ENCODE results near the gene DLG2.
A peak's percentile ranks its signal among the peaks of the same experiment; 100 is the strongest.
"Not testable (repeated sequence)": the region's sequence is repeated elsewhere in the genome, so short reads cannot be mapped to it uniquely, and the experiment has no call there.

The DLG2 gene

GRCh38 chr11:83744620-83745192 lies 1882.4 kb downstream of the DLG2 start:
- Histone ChIP-seq H3K9me3 (ENCODE audit: low read length) (0 out of 2 replicates have a peak, but pooled peaks cover 3% of the 10 kb centered on the region), H4K20me1 (ENCODE audit: insufficient read depth, low read length) (no peaks in the 10 kb centered on the region), H3K4me1 (ENCODE audit: insufficient read depth, low read length, severe bottlenecking) (no peaks in the 10 kb centered on the region), H3K4me3 (ENCODE audit: low read depth, low read length, poor library complexity, severe bottlenecking) (no peak overlapping the region), H3K79me2 (ENCODE audit: insufficient read depth, low read length) (no peaks in the 10 kb centered on the region), H3K27ac (ENCODE audit: low read depth, low read length, poor library complexity, severe bottlenecking) (no peak overlapping the region), H3K9me2 (ENCODE audit: low read depth, low read length) (no peaks in the 10 kb centered on the region), H3K27me3 (ENCODE audit: insufficient read depth, low read length) (no peaks in the 10 kb centered on the region), H2AFZ (ENCODE audit: low read length) (no peak overlapping the region), H3F3A (ENCODE audit: insufficient read depth, low read length) (no peaks in the 10 kb centered on the region), H3K4me2 (ENCODE audit: low read length) (no peak overlapping the region), H3K36me3 (ENCODE audit: insufficient read depth, low read length) (no peaks in the 10 kb centered on the region), H3K9ac (ENCODE audit: low read length) (no peak overlapping the region)
- TF ChIP-seq EZH2 (IDR thresholded peaks at IDR 0.05; ENCODE audit: borderline replicate concordance, low read length), result no peak
- TF ChIP-seq, protein P1, sequence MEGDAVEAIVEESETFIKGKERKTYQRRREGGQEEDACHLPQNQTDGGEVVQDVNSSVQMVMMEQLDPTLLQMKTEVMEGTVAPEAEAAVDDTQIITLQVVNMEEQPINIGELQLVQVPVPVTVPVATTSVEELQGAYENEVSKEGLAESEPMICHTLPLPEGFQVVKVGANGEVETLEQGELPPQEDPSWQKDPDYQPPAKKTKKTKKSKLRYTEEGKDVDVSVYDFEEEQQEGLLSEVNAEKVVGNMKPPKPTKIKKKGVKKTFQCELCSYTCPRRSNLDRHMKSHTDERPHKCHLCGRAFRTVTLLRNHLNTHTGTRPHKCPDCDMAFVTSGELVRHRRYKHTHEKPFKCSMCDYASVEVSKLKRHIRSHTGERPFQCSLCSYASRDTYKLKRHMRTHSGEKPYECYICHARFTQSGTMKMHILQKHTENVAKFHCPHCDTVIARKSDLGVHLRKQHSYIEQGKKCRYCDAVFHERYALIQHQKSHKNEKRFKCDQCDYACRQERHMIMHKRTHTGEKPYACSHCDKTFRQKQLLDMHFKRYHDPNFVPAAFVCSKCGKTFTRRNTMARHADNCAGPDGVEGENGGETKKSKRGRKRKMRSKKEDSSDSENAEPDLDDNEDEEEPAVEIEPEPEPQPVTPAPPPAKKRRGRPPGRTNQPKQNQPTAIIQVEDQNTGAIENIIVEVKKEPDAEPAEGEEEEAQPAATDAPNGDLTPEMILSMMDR (IDR thresholded peaks at IDR 0.05; ENCODE audit: low read length), result no peak

DNA sequence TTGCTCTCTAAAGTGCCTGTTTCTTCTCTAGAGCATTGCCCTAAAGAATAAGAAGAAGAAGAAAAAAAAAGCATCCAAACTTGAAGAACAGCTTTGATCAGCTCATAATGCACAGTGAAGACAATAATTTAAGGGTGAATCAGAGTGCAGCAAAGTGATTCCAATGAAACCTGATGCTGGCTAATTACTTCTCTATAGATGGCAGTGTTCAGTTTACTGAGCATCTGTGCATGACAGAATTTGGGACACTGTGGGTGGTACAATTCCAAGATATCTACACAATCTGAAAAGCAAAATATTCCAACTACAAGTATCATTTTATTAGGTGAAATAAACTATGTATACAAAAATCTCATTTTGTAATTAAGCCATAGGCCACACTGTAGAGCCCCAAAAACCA lies 1890.5 kb downstream of the DLG2 start:
- Histone ChIP-seq H4K20me1 (ENCODE audit: insufficient read depth, low read length) (no peaks in the 10 kb centered on the region), H3K4me1 (ENCODE audit: insufficient read depth, low read length, severe bottlenecking) (no peaks in the 10 kb centered on the region), H3K9me2 (ENCODE audit: low read depth, low read length) (no peaks in the 10 kb centered on the region), H3K27ac (ENCODE audit: low read depth, low read length, poor library complexity, severe bottlenecking) (no peak overlapping the region), H3K27me3 (ENCODE audit: insufficient read depth, low read length) (no peaks in the 10 kb centered on the region), H3K4me3 (ENCODE audit: low read depth, low read length, poor library complexity, severe bottlenecking) (no peak overlapping the region), H3K4me2 (ENCODE audit: low read length) (no peak overlapping the region), H3K79me2 (ENCODE audit: insufficient read depth, low read length) (no peaks in the 10 kb centered on the region), H3F3A (ENCODE audit: insufficient read depth, low read length) (no peaks in the 10 kb centered on the region), H3K9me3 (ENCODE audit: low read length) (no peaks in the 10 kb centered on the region), H2AFZ (ENCODE audit: low read length) (no peak overlapping the region), H3K9ac (ENCODE audit: low read length) (no peak overlapping the region), H3K36me3 (ENCODE audit: insufficient read depth, low read length) (no peaks in the 10 kb centered on the region)
- TF ChIP-seq EZH2 (IDR thresholded peaks at IDR 0.05; ENCODE audit: borderline replicate concordance, low read length), result no peak
- TF ChIP-seq, protein P1 (IDR thresholded peaks at IDR 0.05; ENCODE audit: low read length), result peak; percentile 20; the same call in 1 of the 2 replicates

GRCh38 chr11:83734120-83734519 lies 1893.0 kb downstream of the DLG2 start:
- H3K4me2 ChIP-seq (ENCODE audit: low read length), result no peak overlapping the region
- no peaks in the 10 kb centered on the region for H4K20me1 ChIP-seq (ENCODE audit: insufficient read depth, low read length)
- H3K4me1 ChIP-seq (ENCODE audit: insufficient read depth, low read length, severe bottlenecking), result peaks cover 5% of the 10 kb centered on the region
- H3K27ac ChIP-seq (ENCODE audit: low read depth, low read length, poor library complexity, severe bottlenecking), result no peak overlapping the region
- H2AFZ ChIP-seq (ENCODE audit: low read length), result no peak overlapping the region
- no peaks in the 10 kb centered on the region for H3K9me3 ChIP-seq (ENCODE audit: low read length)
- no peaks in the 10 kb centered on the region for H3K36me3 ChIP-seq (ENCODE audit: insufficient read depth, low read length)
- TF ChIP-seq EZH2 (IDR thresholded peaks at IDR 0.05; ENCODE audit: borderline replicate concordance, low read length), result no peak
- TF ChIP-seq, protein P1 (IDR thresholded peaks at IDR 0.05; ENCODE audit: low read length), result no peak
- no peak overlapping the region for H3K4me3 ChIP-seq (ENCODE audit: low read depth, low read length, poor library complexity, severe bottlenecking)
- H3K9ac ChIP-seq (ENCODE audit: low read length), result no peak overlapping the region
- no peaks in the 10 kb centered on the region for H3K27me3 ChIP-seq (ENCODE audit: insufficient read depth, low read length)
- no peaks in the 10 kb centered on the region for H3F3A ChIP-seq (ENCODE audit: insufficient read depth, low read length)
- no peaks in the 10 kb centered on the region for H3K79me2 ChIP-seq (ENCODE audit: insufficient read depth, low read length)
- no peaks in the 10 kb centered on the region for H3K9me2 ChIP-seq (ENCODE audit: low read depth, low read length)

GRCh38 chr11:83731288-83731687 lies 1895.9 kb downstream of the DLG2 start:
- H3K79me2 ChIP-seq (ENCODE audit: insufficient read depth, low read length); H3K27ac ChIP-seq (ENCODE audit: low read depth, low read length, poor library complexity, severe bottlenecking); H3K4me3 ChIP-seq (ENCODE audit: low read depth, low read length, poor library complexity, severe bottlenecking); H2AFZ ChIP-seq (ENCODE audit: low read length); H3K9me3 ChIP-seq (ENCODE audit: low read length); H3K27me3 ChIP-seq (ENCODE audit: insufficient read depth, low read length); H3F3A ChIP-seq (ENCODE audit: insufficient read depth, low read length); H4K20me1 ChIP-seq (ENCODE audit: insufficient read depth, low read length); H3K4me2 ChIP-seq (ENCODE audit: low read length); H3K36me3 ChIP-seq (ENCODE audit: insufficient read depth, low read length); H3K9me2 ChIP-seq (ENCODE audit: low read depth, low read length); H3K9ac ChIP-seq (ENCODE audit: low read length): not testable (repeated sequence)
- peaks cover 19% of the 10 kb centered on the region for H3K4me1 ChIP-seq (ENCODE audit: insufficient read depth, low read length, severe bottlenecking)

Data from OCI-LY1 (cell line).